H7 (cell line): ENCODE data around the gene DNAH12. TPM values are rescaled to one million over a fixed set of nuclear protein-coding genes. Genes with fewer than 3 reads are reported as not detected.
"Not testable (repeated sequence)": the region's sequence is repeated elsewhere in the genome, so short reads cannot be mapped to it uniquely, and the experiment has no call there.

Experiments
- DNase-seq: peaks from one replicate; pipeline ENCODE4 v3.0.0; 2012
- H3K27me3 ChIP-seq: 2 replicates; pipeline ENCODE4 v1.6.0; 2011; ENCODE audit warnings: mild to moderate bottlenecking, low read length; ENCODE audit not compliant: control insufficient read depth, insufficient read depth
- H3K36me3 ChIP-seq: replicated peaks from 2 replicates; pipeline ENCODE4 v1.5.1; 2011; ENCODE audit warnings: low read length; ENCODE audit not compliant: control insufficient read depth, insufficient read depth
- H3K4me3 ChIP-seq: 2 replicates; pipeline ENCODE4 v1.5.1; 2011; ENCODE audit warnings: low read depth, mild to moderate bottlenecking, control low read depth, low read length, moderate library complexity; ENCODE audit not compliant: insufficient read depth
- total RNA-seq: library from RNA; depleted of rRNA; stranded (reverse); fragments of >200 nt; shearing (Covaris generic); gene quantifications from 2 replicates; pipeline ENCODE4 v1.2.3, GENCODE V29; 2014

The DNAH12 gene
- total RNA-seq, 1 experiment from 2014 or later = not detected

GRCh38 chr3:57354768-57355167, 189.4 kb downstream of the DNAH12 start:
- Histone ChIP-seq H3K4me3 (no peak overlapping the region), H3K36me3 (no peaks in the 10 kb centered on the region)
- no peak for DNase-seq

DNA sequence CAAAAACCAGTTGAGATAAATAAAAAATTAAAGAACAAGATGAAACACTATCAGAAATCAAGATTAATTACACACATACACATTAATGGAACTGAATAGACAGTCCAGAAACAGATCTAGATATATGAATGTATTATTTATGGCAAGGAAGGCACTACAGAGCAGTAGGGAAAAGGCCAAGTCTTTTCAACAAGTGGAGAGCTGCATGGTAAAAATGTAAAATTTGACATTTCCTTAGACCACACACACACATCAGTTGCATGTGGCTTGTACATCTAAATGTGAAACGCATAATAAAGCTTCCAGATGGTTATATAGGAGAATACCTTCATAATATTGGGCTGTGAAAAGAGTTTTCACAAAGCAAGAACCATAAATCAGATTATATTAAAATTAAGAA, 193.9 kb downstream of the DNAH12 start:
- H3K27me3 ChIP-seq = no peaks in the 10 kb centered on the region
- DNase-seq = no peak
- H3K36me3 ChIP-seq = no peaks in the 10 kb centered on the region
- no peak overlapping the region for H3K4me3 ChIP-seq

More at GRCh38 chr3:57354768-57355167, 189.4 kb downstream of the DNAH12 start:
- H3K27me3 ChIP-seq = no peaks in the 10 kb centered on the region

- not testable (repeated sequence) for H3K4me3 ChIP-seq, DNase-seq, H3K27me3 ChIP-seq, H3K36me3 ChIP-seq
Observed at GRCh38 chr3:57339071-57339642, 205.0 kb downstream of the DNAH12 start.

GRCh38 chr3:57338272-57339070, 205.7 kb downstream of the DNAH12 start:
- H3K4me3 ChIP-seq, H3K36me3 ChIP-seq, H3K27me3 ChIP-seq, DNase-seq: not testable (repeated sequence)

- no peaks in the 10 kb centered on the region for H3K36me3 ChIP-seq
- no peaks in the 10 kb centered on the region for H3K27me3 ChIP-seq
- no peak for DNase-seq
- no peak overlapping the region for H3K4me3 ChIP-seq
Observed at GRCh38 chr3:57335283-57335938, 208.7 kb downstream of the DNAH12 start.

- Histone ChIP-seq H3K27me3 (no peaks in the 10 kb centered on the region), H3K4me3 (no peak overlapping the region), H3K36me3 (no peaks in the 10 kb centered on the region)
- DNase-seq = no peak
Observed at GRCh38 chr3:57331078-57331610, 213.0 kb downstream of the DNAH12 start.

GRCh38 chr3:57326498-57326897, 217.6 kb downstream of the DNAH12 start:
- not testable (repeated sequence) for H3K4me3 ChIP-seq, H3K36me3 ChIP-seq, DNase-seq, H3K27me3 ChIP-seq

- no peak for DNase-seq
- Histone ChIP-seq H3K4me3 (no peak overlapping the region), H3K27me3 (no peaks in the 10 kb centered on the region), H3K36me3 (no peaks in the 10 kb centered on the region)
Observed at GRCh38 chr3:57314204-57314603, 229.9 kb downstream of the DNAH12 start.

DNA sequence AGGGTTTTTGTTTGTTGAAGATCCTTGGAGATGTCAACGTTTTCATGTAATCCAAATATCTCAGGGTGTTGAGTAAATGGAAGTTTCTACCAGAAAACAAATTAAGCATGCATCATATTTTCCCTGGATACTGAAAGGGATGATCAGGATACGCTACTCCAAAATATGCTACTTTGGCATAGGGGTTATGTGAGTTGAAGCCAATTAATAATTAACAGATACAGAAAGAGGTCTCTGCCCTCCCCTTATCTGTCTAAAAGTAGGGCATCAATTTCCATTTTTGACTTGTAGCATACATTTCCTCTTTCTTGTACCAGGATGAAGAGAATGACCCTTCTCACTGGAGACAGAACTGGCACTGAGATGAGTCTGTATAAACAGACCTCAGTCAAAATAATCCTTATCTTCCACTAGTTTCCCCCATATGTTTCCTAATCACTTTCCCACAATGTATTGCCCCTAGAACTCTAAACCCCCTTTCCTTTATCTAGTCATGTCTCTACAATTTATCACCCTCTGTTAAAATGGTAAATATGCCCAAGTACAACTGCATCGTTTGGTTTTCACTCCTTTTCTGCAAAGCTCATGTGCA, 234.3 kb downstream of the DNAH12 start:
- Histone ChIP-seq H3K36me3 (no peaks in the 10 kb centered on the region), H3K4me3 (no peak overlapping the region), H3K27me3 (no peaks in the 10 kb centered on the region)
- DNase-seq = no peak

DNA sequence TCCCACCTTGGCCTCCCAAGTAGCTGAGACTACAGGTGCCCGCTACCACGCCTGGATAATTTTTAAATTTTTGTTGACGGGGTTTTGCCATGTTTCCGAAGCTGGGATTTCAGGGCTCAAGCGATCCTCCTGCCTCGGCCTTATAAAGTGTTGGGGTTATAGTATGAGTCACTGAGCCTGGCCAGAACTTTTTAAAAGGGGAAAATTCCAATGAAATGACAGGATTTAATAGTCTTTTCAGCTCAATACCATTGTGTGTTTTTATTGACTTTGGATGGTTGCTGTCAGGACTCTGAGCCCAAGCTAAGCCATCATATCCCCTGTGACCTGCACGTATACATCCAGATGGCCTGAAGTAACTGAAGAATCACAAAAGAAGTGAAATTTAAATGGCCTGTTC, 240.6 kb downstream of the DNAH12 start:
- DNase-seq, H3K36me3 ChIP-seq, H3K4me3 ChIP-seq, H3K27me3 ChIP-seq: not testable (repeated sequence)

- Histone ChIP-seq H3K4me3 (no peak overlapping the region), H3K36me3 (no peaks in the 10 kb centered on the region), H3K27me3 (no peaks in the 10 kb centered on the region)
- DNase-seq = no peak
Observed at GRCh38 chr3:57298041-57298440, 246.1 kb downstream of the DNAH12 start.

GRCh38 chr3:57292897-57293526, 251.1 kb downstream of the DNAH12 start:
- no peaks in the 10 kb centered on the region for H3K27me3 ChIP-seq
- no peak for DNase-seq
- no peak overlapping the region for H3K4me3 ChIP-seq
- no peaks in the 10 kb centered on the region for H3K36me3 ChIP-seq

DNA sequence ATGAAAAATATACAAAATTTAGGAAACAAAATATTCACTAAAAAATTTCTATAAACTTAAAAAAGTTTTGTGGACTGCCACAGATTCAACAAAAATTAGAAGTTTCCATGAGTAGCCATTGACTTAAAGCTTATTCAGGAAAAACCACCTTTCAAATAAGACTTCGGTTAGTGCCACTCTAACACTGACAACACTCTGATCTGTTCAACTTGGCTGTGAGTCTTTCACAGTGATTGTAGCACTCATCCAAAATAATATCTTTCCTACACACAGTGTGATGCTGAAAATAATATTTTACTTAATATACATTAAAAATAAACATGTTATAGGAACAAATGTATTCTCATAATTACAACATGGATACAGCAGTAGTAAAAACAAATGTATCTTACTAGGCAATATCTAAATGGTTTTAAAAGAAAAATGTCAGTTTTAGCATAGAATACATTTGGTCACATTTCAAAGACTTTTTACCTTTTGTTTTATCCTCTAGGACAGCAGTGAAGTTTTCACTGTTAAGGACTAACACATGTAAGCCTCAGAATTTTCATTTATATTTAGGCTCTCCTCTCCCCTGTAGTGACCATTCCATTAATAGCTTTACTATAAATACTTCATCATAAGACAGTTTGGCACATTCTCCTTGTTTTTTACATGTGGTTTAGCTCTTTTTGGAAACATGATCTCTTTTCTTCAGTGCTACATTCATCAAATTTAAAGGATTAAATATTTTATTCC, 251.8 kb downstream of the DNAH12 start, which contains the start of gene ASB14:
Gene ASB14 (minus strand): TSS at position 527 of the 738 bp plus-strand sequence. CDS start 652 bp downstream, outside the sequence.
- no peak for DNase-seq
- no peaks in the 10 kb centered on the region for H3K36me3 ChIP-seq
- no peak within 1 kb of the TSS for H3K4me3 ChIP-seq
- H3K27me3 ChIP-seq = no peaks in the 10 kb centered on the region
